ENCODE measurements around the gene GMDS. TPM values are rescaled to one million over a fixed set of nuclear protein-coding genes. Genes with fewer than 3 reads are reported as not detected.

Gene GMDS
- total and polyA plus RNA-seq, 2 donors (not counting 3 experiments of a cell fraction or from before 2014, with no cell fraction given): 9.8 to 23.5 TPM

DNA sequence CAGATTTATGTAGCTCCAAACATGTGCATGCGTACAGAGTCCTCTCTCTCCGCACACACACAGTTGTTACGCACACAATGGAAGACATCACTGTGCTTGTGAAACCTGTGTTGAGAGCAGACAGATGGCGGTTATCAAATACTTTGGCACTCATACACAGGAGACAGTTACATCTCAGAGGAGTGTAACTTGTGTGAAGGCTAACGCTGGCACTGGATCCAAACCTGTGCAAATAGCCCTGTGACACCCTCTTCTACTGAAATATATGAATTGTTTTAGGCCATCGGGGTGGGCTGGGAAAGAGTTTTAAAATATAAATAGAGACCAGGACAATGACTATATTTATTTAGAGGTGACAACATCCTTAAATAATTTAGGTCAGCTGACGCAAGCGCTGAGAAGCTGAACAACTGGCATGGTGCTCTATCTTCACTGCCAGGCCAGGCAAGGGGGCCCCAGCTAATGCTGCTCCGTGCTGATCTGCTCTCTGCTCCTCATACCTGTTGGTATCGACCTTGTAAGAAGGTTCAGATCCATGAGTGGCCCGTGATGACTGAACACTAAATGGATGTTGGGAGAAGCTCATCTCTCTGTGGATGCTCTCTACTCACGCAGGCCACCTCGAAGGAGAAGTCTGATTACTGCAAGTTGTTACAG lies 566.2 kb downstream of the GMDS start:
- H4K20me1 ChIP-seq (replicated peaks; ENCODE audit: control insufficient read depth, extremely low read depth, insufficient read depth, low read length): no peaks in the 10 kb centered on the region
- peak; percentile 4 for FAIRE-seq
- H3K9me1 ChIP-seq (replicated peaks; ENCODE audit: control insufficient read depth, extremely low read depth, insufficient read depth, low read length): no peaks in the 10 kb centered on the region
- no peaks in the 10 kb centered on the region for H3K79me2 ChIP-seq (ENCODE audit: control insufficient read depth, insufficient read depth, low read length)
- ChIA-PET CTCF (interaction anchor here (0.7 to 1.5 kb wide), 5 partner anchors 8 to 118 kb away, joined by 3 to 13 read pairs (median 3); no protein-coding TSS in a partner anchor), POLR2A (no interaction called here)
- H3K4me1 ChIP-seq (ENCODE audit: control insufficient read depth, extremely low read depth, insufficient read depth, low read length): no peaks in the 10 kb centered on the region
- no peak overlapping the region for H3K27ac ChIP-seq (ENCODE audit: insufficient read depth, low read depth, low read length)
- dilution Hi-C loops (cut with MboI; ENCODE audit: extremely low pct_ligation_motif_present, low sequenced_read_pairs) (no loop called here), intact Hi-C loops (cut with micrococcal nuclease) (no loop called here)
- no peaks in the 10 kb centered on the region for H3K36me3 ChIP-seq (ENCODE audit: control insufficient read depth in 2 of 2, extremely low read depth in 1 of 2, insufficient read depth in 2 of 2, low read length in 2 of 2)
- DNase-seq (ENCODE audit: low read depth, low spot score): no peak
- H3K9ac ChIP-seq (replicated peaks; ENCODE audit: extremely low read depth, insufficient read depth, low read length): no peak overlapping the region
- BruUV-seq (replicated peaks): no TSS peak
- no peaks in the 10 kb centered on the region for H3K27me3 ChIP-seq (ENCODE audit: control insufficient read depth in 2 of 2, insufficient read depth in 2 of 2, low read length in 2 of 2)
- no peak overlapping the region for H3K4me2 ChIP-seq (ENCODE audit: insufficient read depth, low read length)
- no peak overlapping the region for H3K4me3 ChIP-seq (replicated peaks in 1 of 3; ENCODE audit: insufficient read depth in 1 of 3, low read depth in 1 of 3, low read length in 3 of 3)
- TF ChIP-seq, protein P1, sequence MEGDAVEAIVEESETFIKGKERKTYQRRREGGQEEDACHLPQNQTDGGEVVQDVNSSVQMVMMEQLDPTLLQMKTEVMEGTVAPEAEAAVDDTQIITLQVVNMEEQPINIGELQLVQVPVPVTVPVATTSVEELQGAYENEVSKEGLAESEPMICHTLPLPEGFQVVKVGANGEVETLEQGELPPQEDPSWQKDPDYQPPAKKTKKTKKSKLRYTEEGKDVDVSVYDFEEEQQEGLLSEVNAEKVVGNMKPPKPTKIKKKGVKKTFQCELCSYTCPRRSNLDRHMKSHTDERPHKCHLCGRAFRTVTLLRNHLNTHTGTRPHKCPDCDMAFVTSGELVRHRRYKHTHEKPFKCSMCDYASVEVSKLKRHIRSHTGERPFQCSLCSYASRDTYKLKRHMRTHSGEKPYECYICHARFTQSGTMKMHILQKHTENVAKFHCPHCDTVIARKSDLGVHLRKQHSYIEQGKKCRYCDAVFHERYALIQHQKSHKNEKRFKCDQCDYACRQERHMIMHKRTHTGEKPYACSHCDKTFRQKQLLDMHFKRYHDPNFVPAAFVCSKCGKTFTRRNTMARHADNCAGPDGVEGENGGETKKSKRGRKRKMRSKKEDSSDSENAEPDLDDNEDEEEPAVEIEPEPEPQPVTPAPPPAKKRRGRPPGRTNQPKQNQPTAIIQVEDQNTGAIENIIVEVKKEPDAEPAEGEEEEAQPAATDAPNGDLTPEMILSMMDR (IDR thresholded peaks at IDR 0.05; ENCODE audit: extremely low read depth in 1 of 2, insufficient read depth in 1 of 2, low read depth in 1 of 2, low read length in 2 of 2): no peak
- TF ChIP-seq POLR2AphosphoS5 (IDR thresholded peaks at IDR 0.05; ENCODE audit: insufficient read depth, low read depth, low read length) (no peak), FOS (IDR thresholded peaks at IDR 0.05; ENCODE audit: borderline replicate concordance, insufficient read depth, low read length) (no peak), EZH2 (IDR thresholded peaks at IDR 0.05; ENCODE audit: borderline replicate concordance, low read depth, low read length, severe bottlenecking) (no peak), MYC (IDR thresholded peaks at IDR 0.05; ENCODE audit: low read depth, low read length) (no peak), POLR2A (IDR thresholded peaks at IDR 0.05; ENCODE audit: low read depth, low read length) (no peak), GATA2 (IDR thresholded peaks at IDR 0.05; ENCODE audit: insufficient read depth, insufficient read length, low read depth, low read length) (no peak), JUN (IDR thresholded peaks at IDR 0.05; ENCODE audit: borderline replicate concordance, insufficient read depth, insufficient read length, low read depth) (no peak)
- TF ChIP-seq, protein P2, sequence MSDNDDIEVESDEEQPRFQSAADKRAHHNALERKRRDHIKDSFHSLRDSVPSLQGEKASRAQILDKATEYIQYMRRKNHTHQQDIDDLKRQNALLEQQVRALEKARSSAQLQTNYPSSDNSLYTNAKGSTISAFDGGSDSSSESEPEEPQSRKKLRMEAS (IDR thresholded peaks at IDR 0.05; ENCODE audit: insufficient read depth, insufficient read length): no peak
- H3K9me3 ChIP-seq (replicated peaks; ENCODE audit: control insufficient read depth, insufficient read depth, low read length): no peaks in the 10 kb centered on the region
- H2AFZ ChIP-seq (ENCODE audit: low read depth, low read length): no peak overlapping the region

All from endothelial cell of umbilical vein (primary cell).